ENCODE results near the gene SLC38A8.

DNA sequence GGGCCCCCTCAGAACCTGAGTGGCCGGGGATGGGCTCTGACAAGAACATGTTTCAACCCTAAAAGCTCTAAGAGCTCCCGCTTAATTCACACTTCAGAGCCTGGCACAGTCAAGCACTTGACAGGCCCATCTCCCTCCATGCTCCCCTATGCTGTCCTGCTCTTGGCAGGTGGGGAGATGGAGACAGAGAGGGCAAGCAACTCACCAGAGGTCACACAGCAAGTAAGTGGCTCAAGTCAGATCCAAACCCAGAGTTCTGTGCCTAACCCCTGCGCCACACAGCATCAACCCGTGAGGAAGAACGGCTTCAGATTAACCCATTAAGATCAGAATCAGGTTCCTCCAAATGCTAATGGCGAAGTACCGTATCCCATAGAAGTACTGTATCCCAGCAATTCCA is 38.2 kb downstream of the SLC38A8 start:
- TF ChIP-seq, protein P1, sequence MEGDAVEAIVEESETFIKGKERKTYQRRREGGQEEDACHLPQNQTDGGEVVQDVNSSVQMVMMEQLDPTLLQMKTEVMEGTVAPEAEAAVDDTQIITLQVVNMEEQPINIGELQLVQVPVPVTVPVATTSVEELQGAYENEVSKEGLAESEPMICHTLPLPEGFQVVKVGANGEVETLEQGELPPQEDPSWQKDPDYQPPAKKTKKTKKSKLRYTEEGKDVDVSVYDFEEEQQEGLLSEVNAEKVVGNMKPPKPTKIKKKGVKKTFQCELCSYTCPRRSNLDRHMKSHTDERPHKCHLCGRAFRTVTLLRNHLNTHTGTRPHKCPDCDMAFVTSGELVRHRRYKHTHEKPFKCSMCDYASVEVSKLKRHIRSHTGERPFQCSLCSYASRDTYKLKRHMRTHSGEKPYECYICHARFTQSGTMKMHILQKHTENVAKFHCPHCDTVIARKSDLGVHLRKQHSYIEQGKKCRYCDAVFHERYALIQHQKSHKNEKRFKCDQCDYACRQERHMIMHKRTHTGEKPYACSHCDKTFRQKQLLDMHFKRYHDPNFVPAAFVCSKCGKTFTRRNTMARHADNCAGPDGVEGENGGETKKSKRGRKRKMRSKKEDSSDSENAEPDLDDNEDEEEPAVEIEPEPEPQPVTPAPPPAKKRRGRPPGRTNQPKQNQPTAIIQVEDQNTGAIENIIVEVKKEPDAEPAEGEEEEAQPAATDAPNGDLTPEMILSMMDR (IDR thresholded peaks at IDR 0.05; ENCODE audit: poor library complexity) = no peak
- no peak for TF ChIP-seq EZH2 (IDR thresholded peaks at IDR 0.05; ENCODE audit: borderline replicate concordance)
- no peak for TF ChIP-seq EZH2phosphoT487 (IDR thresholded peaks at IDR 0.05; ENCODE audit: low read depth, severe bottlenecking, unreplicated experiment)

All from hepatocyte (in vitro differentiated cells).